ENCODE results near the gene DIRAS1. TPM values are rescaled to one million over a fixed set of nuclear protein-coding genes. Genes with fewer than 3 reads are reported as not detected.

DIRAS1 gene
- total RNA-seq, 1 donor from 2014 or later, result 3.1 TPM

DNA sequence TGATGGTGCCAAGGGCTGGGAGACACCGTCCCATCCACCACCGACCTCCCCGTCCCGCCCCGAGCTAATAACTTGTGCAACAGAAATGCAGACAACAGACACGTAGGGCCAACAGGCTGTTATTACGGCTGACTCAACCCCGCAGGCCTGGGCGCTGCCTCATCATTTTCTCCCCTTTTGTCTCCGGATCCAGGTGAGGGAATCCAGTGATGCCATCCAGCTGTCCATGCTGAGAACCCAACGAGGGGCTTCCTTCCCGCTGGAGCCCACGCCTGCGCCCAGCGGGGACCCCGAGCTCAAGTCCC, 6.4 kb upstream of the DIRAS1 start:
- TF ChIP-seq, protein P1, sequence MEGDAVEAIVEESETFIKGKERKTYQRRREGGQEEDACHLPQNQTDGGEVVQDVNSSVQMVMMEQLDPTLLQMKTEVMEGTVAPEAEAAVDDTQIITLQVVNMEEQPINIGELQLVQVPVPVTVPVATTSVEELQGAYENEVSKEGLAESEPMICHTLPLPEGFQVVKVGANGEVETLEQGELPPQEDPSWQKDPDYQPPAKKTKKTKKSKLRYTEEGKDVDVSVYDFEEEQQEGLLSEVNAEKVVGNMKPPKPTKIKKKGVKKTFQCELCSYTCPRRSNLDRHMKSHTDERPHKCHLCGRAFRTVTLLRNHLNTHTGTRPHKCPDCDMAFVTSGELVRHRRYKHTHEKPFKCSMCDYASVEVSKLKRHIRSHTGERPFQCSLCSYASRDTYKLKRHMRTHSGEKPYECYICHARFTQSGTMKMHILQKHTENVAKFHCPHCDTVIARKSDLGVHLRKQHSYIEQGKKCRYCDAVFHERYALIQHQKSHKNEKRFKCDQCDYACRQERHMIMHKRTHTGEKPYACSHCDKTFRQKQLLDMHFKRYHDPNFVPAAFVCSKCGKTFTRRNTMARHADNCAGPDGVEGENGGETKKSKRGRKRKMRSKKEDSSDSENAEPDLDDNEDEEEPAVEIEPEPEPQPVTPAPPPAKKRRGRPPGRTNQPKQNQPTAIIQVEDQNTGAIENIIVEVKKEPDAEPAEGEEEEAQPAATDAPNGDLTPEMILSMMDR (IDR thresholded peaks at IDR 0.05; ENCODE audit: insufficient read depth, low read length, poor library complexity, severe bottlenecking), result no peak
- DNase-seq (ENCODE audit: low read depth), result no peak
- Histone ChIP-seq H3K27me3 (ENCODE audit: control insufficient read depth, insufficient read depth, low read length) (peaks cover 23% of the 10 kb centered on the region), H3K36me3 (ENCODE audit: control insufficient read depth, insufficient read depth, low read length) (no peaks in the 10 kb centered on the region), H3K4me3 (ENCODE audit: low read depth, low read length) (no peak overlapping the region)

DNA sequence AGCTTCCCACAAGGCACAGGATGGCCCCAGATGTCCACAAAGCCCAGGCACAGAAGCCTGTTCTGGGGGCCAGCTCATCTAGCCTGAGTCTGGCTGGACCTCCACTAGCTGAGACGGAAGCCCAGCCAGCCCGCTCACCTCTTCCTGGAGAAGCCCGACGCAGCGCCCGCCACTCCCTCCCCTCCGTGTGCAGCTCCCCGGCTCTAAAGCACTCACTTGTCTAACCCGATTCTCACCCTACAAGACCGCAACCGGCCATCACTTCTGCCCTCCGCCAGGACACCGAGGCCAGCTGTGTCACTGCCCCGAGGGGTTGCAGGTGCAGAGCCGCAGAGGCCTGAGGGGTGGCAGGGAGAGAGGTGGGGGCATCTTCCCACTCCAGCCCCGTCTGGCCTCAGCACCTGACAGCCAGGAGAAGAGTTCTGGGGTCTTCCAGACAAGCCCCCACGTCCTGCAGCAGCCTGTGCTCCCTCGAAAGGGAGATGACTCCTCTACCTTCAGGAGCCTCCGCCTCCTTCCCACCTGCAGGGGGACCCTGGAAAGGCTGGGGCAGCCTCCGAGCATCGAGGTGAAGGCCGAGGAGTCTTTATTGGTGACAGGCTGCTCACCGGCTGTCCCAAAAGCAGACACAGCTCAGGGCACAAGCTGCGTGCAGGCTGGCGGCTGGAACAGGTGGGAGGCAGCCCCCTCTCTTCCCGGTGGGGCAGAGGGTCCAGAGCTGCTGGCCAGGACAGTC, 5.9 kb upstream of the DIRAS1 start:
- no peak for DNase-seq (ENCODE audit: low read depth)
- Histone ChIP-seq H3K4me3 (ENCODE audit: low read depth, low read length) (no peak overlapping the region), H3K36me3 (ENCODE audit: control insufficient read depth, insufficient read depth, low read length) (no peaks in the 10 kb centered on the region), H3K27me3 (ENCODE audit: control insufficient read depth, insufficient read depth, low read length) (peaks cover 26% of the 10 kb centered on the region)
- TF ChIP-seq, protein P1 (IDR thresholded peaks at IDR 0.05; ENCODE audit: insufficient read depth, low read length, poor library complexity, severe bottlenecking), result no peak

DNA sequence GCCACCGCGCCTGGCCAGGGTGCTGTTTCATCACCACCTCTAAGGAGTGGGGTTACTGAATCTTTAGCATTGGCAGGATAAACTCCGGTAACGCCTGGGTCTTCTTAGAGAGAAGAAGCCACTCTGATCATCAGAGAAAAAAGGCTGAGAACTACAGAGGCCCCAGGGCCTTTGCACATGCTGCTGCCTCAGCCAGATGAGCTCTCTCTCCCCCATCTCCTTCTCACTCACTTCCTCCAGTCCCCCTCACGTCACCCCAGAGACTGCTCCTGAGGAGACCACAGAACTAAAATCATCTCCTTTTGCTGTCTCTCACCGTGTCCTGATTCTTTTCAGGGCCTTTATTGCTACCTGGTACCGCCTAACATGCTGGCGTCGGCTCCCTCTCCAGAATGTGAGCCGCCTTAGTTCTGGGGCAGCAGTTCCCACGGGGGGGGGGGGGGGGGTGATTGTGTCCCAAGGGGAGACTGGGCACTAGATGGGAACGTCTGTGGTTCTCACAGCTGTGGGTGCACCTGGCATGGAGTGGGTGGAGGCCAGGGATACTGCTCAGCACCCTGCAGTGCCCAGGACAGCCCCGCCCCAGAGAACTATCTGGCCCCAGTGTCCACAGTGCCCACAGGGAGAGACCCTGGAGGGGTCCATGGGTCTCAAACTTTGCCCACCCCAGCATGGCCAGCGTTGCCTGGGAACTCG, 5.1 kb upstream of the DIRAS1 start:
- Histone ChIP-seq H3K36me3 (ENCODE audit: control insufficient read depth, insufficient read depth, low read length) (no peaks in the 10 kb centered on the region), H3K27me3 (ENCODE audit: control insufficient read depth, insufficient read depth, low read length) (peaks cover 33% of the 10 kb centered on the region), H3K4me3 (ENCODE audit: low read depth, low read length) (no peak overlapping the region)
- no peak for DNase-seq (ENCODE audit: low read depth)
- TF ChIP-seq, protein P1 (IDR thresholded peaks at IDR 0.05; ENCODE audit: insufficient read depth, low read length, poor library complexity, severe bottlenecking), result no peak

DNA sequence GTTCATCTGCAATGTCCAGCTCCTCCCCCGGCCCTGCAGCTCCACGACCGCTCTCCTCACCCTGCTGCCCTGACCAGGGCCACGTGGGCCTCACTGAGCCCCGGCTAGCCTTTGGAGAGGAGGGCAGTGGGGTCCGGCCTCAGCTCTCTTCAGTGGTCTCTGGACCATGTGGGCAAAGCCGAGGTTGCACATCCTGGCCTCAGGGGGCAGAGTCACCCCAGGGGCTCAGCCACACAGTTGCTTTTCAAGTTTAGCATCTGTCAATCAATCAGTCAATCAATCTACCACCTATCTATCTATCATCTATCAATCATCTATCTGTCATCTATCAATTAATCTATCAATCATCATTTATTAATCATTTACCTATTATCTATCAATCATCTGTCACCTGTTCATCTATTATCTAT, 3.0 kb upstream of the DIRAS1 start:
- Histone ChIP-seq H3K27me3 (ENCODE audit: control insufficient read depth, insufficient read depth, low read length) (peaks cover 44% of the 10 kb centered on the region), H3K4me3 (ENCODE audit: low read depth, low read length) (no peak overlapping the region), H3K36me3 (ENCODE audit: control insufficient read depth, insufficient read depth, low read length) (no peaks in the 10 kb centered on the region)
- no peak for DNase-seq (ENCODE audit: low read depth)
- TF ChIP-seq, protein P1 (IDR thresholded peaks at IDR 0.05; ENCODE audit: insufficient read depth, low read length, poor library complexity, severe bottlenecking), result peak; percentile 20

DNA sequence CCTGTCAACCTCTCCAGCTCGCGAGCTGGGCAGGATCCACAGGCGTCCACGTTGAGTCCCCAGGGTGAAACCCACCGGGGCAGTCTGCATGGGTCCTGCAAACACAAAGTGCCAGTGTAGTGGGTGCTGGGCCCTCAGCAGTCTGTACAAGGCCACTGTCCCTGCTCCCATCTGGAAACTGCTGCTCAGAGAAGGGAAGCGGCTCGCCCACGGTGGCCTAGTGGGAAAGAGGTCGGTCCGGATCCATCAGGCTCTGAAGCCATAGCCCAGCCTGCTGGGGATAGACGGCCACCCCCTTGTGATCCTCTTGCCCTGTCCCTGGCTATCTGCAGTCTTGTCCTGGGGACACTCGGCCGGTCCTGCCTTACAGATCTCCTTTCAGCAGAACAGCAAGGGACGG, 2.6 kb upstream of the DIRAS1 start:
- DNase-seq (ENCODE audit: low read depth), result no peak
- Histone ChIP-seq H3K36me3 (ENCODE audit: control insufficient read depth, insufficient read depth, low read length) (no peaks in the 10 kb centered on the region), H3K27me3 (ENCODE audit: control insufficient read depth, insufficient read depth, low read length) (peaks cover 47% of the 10 kb centered on the region), H3K4me3 (ENCODE audit: low read depth, low read length) (no peak overlapping the region)
- TF ChIP-seq, protein P1 (IDR thresholded peaks at IDR 0.05; ENCODE audit: insufficient read depth, low read length, poor library complexity, severe bottlenecking), result no peak
